ENCODE measurements around the gene CRELD2.
A peak's percentile ranks its signal among the peaks of the same experiment; 100 is the strongest.

The CRELD2 gene

DNA sequence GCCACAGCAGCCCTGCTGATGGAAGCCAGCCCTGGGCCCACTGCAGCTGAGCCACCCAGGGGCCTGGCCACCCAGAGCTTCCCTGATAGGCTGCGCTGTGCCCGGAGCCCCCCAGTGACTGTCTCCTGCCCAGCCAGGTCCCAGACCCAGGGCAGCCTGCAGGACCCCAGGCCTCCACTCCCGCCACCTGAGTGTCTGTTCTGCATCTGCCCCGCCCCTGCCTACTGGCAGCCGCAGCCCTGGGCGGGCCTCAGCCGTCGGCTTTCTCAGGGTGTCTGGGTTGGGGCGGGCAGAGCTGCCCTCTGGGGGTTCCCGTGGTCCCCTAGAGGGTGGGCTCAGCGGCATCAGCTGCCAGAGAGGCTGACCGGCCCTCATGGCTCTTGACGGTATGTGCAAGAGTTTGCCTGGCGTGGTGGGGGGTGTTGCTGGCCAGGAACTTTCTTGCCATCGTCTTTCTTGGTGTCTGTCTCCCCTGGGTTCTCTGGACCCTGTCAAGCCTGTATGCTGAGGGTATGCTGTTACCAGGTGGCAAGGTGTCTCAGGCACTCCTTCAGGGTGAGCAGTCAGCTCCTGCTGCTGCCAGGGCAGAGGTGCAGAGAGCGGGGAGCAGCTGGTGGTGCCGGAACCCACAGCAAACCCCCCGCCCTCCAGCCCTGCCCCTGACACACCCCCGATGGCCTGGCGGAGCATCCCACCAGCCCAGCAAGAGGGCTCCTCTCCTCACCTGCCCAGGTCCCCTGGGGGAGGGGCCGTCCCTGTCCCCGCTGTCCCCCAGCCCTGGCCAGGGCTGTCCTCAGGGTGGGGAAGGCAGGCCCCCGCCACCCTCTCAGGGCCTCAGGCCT lies 29.9 kb downstream of the CRELD2 start:
- no peak for DNase-seq

DNA sequence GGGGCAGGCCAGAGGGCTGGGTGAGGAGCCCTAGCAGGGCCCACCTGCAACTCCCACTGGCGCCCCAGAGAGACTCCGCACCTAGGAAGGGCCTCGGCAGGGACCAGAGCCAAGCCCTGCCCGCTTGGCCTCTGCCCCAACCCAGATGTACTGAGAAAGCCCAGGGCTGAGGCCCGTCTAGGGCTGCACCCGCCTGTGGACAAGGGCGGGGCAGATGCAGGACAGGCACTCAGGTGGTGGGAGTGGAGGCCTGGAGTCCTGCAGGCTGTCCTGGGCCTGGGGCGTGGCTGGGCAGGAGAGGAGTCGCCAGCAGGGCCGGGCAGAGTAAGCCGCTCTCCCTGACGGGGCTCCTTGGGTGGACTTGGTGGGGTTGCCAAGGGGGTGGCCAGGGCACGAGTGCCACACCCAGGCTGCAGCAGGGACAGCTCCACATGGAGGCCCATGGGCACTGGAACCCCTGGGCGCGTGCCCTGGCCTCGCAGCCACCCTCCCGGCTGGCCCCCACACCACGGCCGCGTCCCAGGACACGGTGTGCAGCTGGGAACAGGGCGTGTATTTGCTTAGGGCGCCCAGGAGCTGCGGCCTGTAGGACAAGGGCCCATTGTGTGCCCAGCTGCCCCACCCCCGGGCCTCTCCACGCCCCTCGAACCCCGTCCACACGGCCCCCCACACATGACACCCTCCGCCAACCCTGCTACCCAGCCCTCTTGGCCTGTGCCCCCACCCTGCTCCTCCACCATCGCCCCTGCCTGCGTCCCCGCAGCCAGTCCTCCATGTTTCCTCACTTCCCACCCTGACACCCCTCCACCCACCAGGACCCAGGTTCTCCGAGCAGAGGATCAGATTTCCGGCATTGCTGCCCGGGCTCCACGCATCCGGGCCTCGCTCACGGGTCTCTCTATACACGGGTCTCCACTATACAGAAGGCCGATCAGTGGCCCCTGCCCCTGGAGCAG lies 30.8 kb downstream of the CRELD2 start:
- no peak for DNase-seq

DNA sequence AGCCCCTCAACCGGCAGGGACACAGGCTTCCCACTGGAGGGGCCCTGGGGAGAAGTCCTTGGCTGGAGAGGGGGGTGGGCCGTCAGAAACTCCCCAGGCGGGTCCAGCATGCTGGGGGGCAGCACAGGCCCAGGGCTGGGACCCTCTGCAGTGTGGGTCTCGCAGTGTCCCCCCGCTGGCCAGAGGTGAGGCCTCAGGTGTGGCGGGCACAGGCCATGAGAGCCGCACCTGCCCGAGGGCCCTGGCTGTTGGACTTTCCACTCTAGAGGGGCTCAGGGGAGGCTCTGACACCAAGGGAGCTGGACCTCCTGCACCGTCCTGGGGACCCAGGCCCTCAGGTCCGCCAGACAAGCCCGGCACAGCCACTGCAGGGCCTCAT lies 31.5 kb downstream of the CRELD2 start:
- no peak for DNase-seq

- DNase-seq = no peak
Observed at GRCh38 chr22:49950396-49950994, 32.1 kb downstream of the CRELD2 start.

GRCh38 chr22:49951000-49951677 lies 32.7 kb downstream of the CRELD2 start:
- no peak for DNase-seq

DNA sequence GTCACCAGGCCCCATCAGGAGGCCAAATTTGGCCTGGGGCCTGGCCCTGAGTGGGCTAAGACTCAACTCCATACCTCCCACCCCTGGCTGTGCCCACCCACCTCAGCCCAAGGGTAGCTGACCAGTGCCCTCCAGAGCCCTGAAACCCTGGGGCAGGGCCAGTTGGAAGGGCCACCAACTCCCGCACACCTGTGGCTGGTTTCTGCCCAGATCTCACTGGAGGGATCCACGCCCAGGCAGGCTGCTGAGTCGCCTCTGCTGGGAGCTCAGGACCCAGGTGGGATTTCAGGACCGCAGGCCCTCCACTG lies 33.2 kb downstream of the CRELD2 start:
- no peak for DNase-seq

DNA sequence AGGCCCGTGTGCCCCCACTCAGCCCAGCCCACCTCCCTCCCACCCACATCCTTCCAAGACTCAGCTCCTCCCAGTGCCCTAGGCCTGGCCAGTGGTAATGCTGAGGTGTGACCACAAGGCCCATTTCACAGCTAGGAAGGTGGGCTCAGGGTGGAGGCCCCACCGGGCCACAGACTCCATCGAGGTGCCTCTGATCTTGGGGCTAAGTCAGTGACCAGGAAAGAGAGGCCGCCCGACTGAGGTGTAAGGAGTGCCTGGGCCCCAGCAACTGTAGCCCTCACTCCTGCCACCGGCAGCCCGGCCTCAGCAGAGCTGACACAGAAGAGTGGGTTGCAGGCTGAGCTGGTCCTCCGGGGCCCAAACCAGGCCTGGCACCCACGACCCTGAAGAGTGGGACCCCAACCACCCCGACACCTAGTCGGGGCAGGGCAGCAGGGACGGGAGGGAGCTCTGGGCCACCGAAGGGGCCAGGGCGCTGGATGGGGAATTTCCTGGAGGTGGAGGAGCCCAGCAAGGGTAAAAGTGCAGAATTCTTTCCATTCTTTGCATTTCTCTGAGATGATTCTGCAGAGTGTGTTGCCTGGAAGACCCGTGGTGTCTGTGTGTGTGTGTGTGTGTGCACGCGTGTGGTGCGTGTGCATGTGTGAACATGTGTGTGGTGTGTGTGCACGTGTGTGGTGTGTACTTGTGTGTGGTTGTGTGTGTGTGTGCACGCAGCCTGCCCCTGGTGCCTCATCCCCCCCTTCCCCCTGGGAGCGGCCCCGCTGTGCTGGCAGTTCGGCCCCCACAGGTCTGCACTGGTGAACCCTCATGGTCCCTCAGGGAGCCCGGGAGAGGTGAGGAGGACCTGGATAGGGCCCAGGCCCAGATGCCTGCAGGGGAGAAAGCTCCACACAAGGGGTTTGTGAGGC lies 33.8 kb downstream of the CRELD2 start:
- DNase-seq = no peak

DNA sequence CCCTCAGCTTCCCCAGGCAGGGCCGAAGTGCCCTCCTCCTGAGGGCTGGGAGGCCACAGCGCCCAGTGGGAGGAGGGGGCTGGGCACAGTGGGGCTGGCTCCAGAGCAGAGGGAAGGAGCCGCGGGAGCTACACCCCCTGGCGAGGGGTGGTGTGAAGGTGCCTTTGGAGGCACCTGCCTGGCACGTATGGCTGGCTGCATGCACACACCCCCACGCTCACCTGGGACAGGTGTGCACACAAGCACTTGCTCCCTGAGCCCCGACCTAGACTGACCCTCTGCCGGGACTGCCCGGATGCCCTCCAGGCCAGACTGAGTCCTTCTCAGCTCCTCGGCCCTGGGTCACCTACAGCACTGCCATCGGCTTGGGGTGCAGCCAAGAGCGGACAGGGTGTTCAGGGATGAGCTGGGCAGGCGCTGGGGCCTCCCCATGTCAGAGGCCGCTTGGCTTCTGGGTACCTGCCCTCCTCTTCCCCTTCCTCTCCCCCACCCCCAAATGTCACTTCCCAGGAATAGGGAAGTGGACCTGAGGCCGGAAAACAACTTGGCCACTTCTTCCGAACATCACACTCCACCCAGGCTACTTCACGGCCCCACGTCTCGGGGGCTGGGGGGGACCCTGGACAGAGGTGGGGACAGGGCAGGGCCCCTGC lies 34.7 kb downstream of the CRELD2 start:
- DNase-seq = no peak

DNA sequence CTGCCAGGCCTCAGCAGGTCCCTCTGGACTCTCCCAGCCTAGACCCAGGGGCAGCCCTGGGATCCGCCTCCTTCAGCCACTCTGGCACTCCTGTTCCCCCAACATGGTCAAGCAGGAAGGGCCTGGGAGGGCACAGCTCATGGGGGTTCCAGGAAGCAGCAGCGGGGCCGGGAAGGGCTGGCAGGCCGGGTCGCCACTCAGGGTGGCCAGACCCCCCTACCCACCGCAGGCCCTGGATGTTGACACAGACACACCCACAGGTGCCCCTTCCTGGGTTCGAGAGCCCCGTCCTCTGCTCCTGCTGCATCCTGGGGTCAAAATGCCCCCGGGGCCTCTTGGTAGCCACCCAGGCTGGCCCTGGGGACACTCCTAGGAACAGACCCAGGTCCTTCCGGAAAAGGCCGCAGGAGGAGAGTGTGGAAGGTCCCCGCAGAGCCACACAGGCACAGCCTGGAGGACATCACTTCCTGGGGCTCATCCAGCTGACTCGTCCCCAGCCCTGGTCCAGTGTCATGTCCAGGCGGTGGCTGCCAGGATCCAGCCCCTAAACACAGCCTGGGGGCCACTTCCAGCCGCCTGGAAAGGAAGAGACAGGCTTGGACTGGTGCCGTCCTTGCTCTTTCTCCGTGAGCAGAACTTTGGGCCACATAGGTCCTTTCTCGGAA lies 35.4 kb downstream of the CRELD2 start:
- DNase-seq = no peak

DNA sequence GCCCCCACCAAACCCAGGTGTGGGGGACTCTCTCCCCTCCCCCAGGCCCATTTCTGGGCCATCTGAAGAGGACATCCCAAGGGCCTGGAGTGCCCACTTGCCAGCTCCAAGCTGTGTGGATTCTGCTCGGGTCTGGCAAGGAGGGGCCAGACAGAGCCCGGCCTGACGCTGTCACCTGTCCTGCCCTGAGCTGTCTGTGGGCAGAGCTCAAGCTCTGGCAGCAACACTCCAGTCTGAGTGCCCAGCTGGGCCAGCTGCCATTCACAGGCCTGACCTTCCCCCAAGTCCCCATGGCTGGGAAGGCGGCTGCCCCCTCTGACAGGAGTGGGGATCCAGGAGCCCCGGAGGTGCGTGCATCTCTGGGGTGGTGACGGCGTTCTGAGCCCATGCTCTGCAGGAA lies 35.9 kb downstream of the CRELD2 start:
- no peak for DNase-seq

DNA sequence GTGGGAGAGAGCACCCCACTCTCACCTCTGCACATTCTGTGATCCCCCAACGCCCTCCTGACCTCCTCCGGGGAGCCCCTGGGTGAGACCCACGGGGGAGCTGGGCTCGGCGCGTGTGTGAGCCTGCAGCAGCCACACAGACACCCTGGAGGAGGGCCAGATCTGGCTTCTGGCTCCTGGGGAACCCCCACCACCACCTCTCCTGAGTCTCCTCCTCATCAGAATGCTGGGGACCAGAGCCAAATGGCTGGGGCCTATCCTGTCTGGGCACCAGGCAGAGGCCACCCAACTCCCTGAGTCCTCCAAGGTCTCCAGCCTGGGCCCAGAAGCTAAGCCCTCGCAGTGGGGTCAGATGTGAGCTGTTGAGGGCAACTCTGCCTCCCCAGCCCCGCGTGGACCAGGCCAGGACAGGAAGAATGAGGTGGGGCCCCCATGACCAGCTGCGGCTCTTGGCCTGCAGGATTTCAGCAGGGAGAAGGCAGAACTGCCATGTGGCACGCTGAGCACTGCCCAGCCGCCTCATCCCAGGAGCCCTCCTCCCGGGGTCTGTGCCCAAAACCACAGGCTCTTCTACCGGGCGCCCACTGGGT lies 36.7 kb downstream of the CRELD2 start:
- DNase-seq = no peak

DNA sequence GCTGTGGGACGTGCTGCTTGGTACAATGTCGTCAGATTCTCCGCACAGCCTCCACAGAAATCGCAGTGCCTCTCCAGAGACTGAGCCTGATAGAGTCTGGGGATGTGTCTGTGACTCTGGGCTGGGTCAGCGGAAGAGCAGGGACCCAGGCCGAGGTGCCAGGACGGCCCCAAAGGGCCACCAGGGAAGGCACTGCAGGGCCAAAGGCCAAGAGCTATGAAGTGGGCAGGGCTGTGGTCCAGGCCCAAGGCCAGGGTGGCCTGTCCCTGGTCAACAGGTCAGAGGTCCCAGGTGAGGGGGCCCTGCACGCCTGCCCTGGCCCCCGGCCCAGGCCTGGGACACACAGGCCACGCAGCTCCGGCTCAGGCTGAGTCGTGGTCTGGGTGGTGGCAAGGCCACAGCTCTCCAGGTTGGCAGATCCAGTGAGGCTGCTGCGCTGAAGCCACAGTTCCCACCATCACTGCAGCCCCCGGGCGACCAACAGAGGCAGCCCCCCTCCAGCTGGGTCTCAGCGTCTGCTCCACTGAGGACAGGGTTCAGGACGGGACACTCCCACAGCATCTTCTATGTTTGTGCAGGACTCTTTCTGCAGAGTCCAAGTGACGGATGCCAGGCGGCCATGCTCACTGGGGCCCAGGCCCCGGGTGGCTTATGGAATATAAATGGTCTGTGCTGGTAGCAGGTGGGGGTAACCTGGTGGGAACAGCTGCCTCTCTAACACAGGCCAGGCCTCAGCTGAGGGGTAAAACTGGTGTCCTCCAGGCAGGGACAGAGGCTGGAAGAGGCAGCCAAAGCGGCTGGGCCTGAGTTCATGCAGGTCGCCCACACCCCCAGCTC lies 37.4 kb downstream of the CRELD2 start:
- no peak for DNase-seq

DNA sequence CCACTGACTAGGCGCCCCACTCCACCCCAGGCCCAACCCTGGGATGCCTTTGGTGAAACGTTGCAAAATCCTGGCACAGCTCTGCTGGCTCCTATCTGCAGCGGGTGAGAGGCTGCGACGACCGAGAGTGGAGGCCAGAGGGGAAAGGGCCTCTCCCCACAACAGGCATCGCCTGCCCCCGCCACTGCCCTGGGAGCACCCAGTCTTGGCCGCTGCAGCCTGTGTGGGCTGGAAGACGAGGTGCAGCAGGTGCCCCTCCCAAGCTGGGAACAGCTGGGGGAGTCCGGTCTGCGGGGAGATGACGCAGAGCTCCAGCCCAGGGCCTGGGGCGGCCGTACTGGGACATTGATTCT lies 38.0 kb downstream of the CRELD2 start:
- DNase-seq = no peak

- no peak for DNase-seq
Observed at GRCh38 chr22:49956914-49957825, 38.7 kb downstream of the CRELD2 start.

DNA sequence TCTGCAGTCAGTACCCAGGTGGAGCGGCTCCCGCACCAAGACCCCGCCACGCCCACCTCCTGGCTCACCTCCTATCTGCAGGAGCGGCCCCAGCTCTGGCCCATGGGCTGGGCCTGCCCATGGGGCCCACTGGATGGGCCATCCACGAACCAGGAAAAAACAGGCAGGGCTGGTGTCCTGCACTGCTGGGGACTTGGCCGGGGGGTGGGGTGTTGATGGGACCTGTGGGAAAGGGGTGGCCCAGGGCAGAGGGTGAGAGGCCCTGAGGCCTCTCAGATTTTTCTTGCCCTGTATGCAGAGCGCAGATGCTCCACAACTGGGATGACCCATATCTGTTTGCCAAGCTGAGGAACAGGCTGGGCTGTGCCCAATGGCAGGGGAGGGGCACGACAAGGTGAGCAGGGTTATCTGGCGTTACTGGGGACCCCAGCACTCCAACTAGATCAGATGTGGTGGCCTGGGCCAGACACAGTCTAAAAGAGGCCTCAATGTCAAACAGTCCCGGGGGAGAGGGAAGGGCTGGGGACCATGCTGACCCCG lies 39.5 kb downstream of the CRELD2 start:
- DNase-seq = no peak

- DNase-seq = no peak
Observed at GRCh38 chr22:49958366-49958921, 40.0 kb downstream of the CRELD2 start.

DNA sequence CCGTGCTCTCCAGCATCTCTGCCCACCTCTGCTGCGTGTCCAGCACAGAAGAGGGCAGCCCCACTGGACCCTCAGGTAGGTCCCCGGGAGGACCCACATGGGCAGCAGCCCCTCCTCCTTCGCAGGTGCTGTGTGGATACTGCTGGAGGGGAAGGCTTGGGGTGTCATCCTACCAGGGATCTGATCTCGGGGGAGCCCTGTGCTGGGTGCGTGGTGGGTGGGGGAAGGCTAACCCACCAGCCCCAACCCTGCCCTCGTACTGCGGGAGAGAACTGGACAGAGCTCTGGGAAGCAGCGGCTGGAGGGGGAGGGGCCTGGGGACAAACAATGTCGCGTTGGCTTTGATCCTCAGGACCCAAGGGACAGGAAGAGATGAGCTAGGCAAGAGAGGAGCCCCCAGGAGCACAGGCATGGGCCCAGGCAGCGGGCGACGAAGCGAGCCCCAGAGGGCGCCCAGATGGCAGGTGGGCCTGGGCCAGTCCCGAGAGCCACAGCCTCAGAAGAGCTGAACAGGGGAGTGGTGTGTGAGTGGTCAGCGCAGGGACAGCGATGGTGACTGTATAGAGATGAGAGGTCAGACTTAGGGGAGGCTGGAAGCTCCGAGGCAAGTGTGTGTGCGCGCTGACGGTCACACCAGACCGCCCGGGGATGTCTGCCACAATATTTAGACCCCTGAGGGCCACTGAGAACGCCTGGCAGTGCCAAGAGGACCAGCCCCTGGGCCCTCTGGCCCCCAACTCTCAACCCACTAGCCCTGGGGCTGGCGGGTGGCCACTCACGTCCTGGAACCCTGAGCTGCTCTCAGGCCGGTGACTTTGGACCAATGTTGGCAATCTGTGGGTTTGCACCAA lies 40.7 kb downstream of the CRELD2 start:
- peak; percentile 23 for DNase-seq

All from stimulated activated CD4-positive, alpha-beta T cell treated with anti-CD3 and anti-CD28 coated beads, Interleukin-15, amount 100 ng/mL, for 24 hours (primary cell).